Kidney epithelial cell (primary cell): Measurements from ENCODE around the gene EFCAB6. TPM values are rescaled to one million over a fixed set of nuclear protein-coding genes. Genes with fewer than 3 reads are reported as not detected.

ENCODE experiments used
- DNase-seq: peaks from one replicate; pipeline ENCODE4 v3.0.0-alpha.2; 2010; ENCODE audit warnings: low read depth
- H3K27me3 ChIP-seq: 2 replicates; pipeline ENCODE4 v1.6.0; 2011; ENCODE audit warnings: low read length; ENCODE audit not compliant: control insufficient read depth, insufficient read depth
- H3K36me3 ChIP-seq: 2 replicates; pipeline ENCODE4 v1.5.1; 2011; ENCODE audit warnings: low read length; ENCODE audit not compliant: control insufficient read depth, insufficient read depth
- H3K4me3 ChIP-seq: 2 replicates; pipeline ENCODE4 v1.5.1; 2011; ENCODE audit warnings: low read depth, mild to moderate bottlenecking, control low read depth, low read length
- total RNA-seq: library from RNA; depleted of rRNA; stranded (reverse); fragments of >200 nt; gene quantifications from 2 replicates; pipeline ENCODE4 v1.2.3, GENCODE V29; 2015
- TF ChIP-seq, protein P1 (sequence below): IDR thresholded peaks from 2 replicates; pipeline ENCODE4 v1.5.1; 2011; ENCODE audit warnings: mild to moderate bottlenecking, moderate library complexity, low read length, control low read depth, inconsistent platforms; ENCODE audit not compliant: insufficient read depth, poor library complexity, severe bottlenecking

The EFCAB6 gene
- total RNA-seq, 1 donor from 2014 or later: 2.3 TPM

DNA sequence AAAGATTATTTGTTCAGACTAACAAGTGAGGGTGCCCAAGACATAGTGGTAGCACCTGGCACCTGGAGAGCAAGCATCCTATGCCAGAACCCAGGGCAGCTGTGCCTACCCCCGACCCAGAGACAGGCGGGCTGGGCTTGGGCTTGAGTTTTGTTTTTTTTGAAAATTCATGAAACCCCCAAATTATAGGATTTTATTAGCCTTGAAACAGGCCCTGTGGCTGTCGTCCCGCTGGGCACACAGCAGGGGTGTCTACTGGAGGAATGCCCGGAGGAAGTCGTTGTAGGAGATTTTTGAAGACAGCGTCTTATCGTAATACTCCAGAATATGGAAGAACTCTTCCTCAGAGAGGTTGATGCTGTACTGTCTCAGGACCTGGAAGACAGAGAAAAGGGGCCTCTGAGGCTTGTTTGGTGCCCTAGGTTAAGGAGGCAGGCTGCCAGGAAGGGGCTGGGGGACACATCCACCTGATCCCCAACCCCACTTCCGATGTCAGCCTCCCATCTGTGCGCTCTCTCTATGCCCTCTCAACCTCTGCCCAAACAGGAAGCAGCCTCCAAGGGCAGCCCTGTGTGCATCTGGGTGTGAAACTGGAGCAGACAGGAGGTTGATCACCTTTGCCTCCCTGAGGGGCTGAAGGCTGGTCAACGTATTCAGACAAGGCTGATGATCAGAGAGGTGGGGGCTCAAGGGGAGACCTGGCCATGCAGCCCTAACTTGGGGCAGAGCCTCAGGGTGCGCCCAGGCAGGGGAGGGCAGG lies 283.3 kb downstream of the EFCAB6 start:
- no peak for DNase-seq
- no peaks in the 10 kb centered on the region for H3K36me3 ChIP-seq
- H3K4me3 ChIP-seq: no peak overlapping the region
- TF ChIP-seq, protein P1, sequence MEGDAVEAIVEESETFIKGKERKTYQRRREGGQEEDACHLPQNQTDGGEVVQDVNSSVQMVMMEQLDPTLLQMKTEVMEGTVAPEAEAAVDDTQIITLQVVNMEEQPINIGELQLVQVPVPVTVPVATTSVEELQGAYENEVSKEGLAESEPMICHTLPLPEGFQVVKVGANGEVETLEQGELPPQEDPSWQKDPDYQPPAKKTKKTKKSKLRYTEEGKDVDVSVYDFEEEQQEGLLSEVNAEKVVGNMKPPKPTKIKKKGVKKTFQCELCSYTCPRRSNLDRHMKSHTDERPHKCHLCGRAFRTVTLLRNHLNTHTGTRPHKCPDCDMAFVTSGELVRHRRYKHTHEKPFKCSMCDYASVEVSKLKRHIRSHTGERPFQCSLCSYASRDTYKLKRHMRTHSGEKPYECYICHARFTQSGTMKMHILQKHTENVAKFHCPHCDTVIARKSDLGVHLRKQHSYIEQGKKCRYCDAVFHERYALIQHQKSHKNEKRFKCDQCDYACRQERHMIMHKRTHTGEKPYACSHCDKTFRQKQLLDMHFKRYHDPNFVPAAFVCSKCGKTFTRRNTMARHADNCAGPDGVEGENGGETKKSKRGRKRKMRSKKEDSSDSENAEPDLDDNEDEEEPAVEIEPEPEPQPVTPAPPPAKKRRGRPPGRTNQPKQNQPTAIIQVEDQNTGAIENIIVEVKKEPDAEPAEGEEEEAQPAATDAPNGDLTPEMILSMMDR: no peak
- no peaks in the 10 kb centered on the region for H3K27me3 ChIP-seq

DNA sequence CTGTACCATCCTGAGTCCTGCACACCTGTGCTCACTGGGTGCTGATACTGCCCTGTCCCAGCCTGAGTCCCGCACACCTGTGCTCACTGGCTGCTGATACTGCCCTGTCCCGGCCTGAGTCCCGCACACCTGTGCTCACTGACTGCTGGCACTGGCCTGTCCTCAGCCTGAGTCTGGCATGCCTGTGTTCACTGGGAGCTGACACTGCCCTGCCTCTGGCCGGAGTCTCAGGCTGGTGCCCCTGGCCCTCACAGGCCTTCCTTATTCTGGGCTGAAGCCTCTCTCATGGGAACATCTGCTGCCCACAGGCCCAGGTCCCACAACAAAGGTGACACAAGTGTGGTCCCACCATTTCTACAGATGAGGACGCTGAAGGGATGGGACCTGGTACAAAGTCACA lies 285.2 kb downstream of the EFCAB6 start:
- DNase-seq: no peak
- TF ChIP-seq, protein P1: no peak

DNA sequence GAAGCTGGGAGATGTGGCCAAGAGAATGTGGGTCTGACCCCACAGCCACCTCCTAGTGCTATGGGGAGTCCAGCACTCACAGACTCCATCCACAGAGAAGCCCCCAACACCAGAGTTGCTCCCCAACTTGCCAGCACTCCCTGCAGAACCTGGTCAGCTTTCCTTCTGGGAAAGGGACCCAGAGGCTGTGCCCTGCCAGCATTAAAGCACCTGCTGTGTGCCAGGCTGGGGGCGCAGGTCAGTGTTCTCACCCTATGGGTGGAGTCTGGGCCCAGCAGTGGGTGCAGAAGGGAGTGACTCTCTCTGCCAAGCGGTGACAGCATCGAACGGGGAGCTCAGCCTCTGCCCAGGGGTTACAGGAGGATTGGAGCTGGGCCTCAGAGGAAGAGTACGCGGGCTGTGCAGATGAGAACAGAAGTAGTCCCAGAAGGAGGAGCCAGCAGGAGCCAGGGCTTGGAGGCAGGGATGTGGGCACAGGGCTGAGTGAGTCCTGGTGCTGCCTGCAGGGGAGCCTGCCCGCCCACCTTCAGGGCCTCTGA lies 285.9 kb downstream of the EFCAB6 start:
- Histone ChIP-seq H3K36me3 (no peaks in the 10 kb centered on the region), H3K27me3 (no peaks in the 10 kb centered on the region), H3K4me3 (no peak overlapping the region)
- TF ChIP-seq, protein P1: no peak
- DNase-seq: no peak

More for the DNA sequence above, 285.2 kb downstream of the EFCAB6 start:
- Histone ChIP-seq H3K27me3 (no peaks in the 10 kb centered on the region), H3K4me3 (no peak overlapping the region), H3K36me3 (no peaks in the 10 kb centered on the region)

DNA sequence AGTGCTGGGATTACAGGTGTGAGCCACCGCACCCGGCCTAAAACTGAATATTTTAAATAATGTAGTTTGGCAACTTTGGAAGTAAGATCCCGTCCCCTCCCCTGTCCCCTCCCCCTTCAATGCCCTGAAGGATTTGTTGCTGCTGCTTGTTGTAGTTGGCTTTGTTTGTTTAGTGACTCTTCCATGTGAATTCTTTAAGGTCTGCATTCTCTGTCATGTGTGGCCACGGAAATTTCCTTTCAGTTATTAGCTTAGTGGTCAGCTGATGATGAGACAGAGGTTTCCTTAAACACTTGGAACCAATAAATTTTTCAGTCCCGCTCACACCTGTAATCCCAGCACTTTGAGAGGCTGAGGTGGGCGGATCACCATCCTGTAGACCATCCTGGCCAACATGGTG lies 290.4 kb downstream of the EFCAB6 start:
- H3K36me3 ChIP-seq: no peaks in the 10 kb centered on the region
- no peak overlapping the region for H3K4me3 ChIP-seq
- TF ChIP-seq, protein P1: no peak
- H3K27me3 ChIP-seq: no peaks in the 10 kb centered on the region
- no peak for DNase-seq

DNA sequence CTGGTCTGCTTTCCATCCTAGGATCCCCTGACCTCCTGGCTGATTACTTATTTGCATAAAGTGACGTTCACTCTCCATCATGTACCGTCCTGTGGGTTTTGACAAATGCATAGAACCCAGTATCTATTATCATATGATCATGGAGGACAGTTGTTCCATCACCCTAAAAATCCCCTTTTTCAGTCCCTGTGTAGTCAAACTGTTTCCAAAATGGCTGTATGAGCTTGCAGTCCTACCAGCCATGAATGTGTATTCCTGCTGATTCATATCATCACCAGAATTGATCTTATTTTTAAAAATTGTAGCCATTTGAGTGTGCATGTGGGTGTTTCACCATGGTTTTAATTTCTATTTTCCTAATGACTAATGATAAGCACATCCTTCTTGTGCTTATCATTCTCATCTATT lies 291.5 kb downstream of the EFCAB6 start:
- Histone ChIP-seq H3K27me3 (no peaks in the 10 kb centered on the region), H3K36me3 (no peaks in the 10 kb centered on the region), H3K4me3 (no peak overlapping the region)
- TF ChIP-seq, protein P1: no peak
- DNase-seq: no peak
